HG03039 (cell line): ENCODE measurements around the gene DDX47.
"Not testable (repeated sequence)": the region's sequence is repeated elsewhere in the genome, so short reads cannot be mapped to it uniquely, and the experiment has no call there.

Experiments used
- ATAC-seq: cut with Tn5 transposase; IDR thresholded peaks from one replicate; pipeline ENCODE4 v1.9.1; 2021; ENCODE audit warnings: mild to moderate bottlenecking, moderate library complexity; ENCODE audit not compliant: unreplicated experiment

DDX47 gene

DNA sequence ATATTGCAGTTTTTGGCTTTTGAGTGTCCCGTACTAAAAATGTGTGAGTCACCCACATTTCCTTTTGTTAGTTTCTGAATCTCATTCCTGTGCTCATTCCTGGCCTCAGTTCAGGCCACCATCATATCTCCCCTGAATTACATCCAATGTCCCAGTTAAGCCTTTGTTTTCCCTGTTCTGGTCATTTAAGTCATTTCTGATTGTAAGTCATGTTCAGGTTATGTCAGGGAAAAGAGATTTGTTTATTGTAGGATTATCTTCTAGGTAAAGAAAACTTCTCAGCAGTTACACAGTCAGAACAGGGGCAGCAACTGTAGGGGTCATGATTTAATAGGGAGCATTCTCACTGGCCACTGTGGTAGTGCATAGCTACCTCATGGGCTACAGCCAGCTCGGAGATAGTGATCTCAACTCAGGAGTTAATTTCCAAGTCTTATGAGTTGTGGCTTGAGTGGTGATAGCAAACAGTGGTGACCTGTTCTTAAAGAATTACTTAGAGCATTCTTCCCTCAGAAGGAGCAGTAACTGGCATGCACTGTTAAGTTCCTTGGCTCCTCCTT lies 6.7 kb downstream of the DDX47 start:
- no peak for ATAC-seq

DNA sequence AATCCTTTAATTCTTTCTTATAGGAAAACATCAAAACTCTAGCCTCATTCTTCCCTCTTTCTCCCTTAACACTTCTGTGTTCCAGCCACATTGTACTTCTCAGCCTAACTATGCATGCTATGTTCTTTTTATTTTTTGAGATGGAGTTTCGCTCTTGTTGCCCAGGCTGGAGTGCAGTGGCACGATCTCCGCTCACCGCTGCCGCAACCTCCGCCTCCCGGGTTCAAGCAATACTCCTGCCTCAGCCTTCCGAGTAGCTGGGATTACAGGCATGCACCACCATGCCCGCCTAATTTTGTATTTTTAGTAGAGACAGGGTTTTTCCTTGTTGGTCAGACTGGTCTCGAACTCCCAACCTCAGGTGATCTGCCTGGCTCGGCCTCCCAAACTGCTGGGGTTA lies 7.2 kb downstream of the DDX47 start:
- ATAC-seq: not testable (repeated sequence)

DNA sequence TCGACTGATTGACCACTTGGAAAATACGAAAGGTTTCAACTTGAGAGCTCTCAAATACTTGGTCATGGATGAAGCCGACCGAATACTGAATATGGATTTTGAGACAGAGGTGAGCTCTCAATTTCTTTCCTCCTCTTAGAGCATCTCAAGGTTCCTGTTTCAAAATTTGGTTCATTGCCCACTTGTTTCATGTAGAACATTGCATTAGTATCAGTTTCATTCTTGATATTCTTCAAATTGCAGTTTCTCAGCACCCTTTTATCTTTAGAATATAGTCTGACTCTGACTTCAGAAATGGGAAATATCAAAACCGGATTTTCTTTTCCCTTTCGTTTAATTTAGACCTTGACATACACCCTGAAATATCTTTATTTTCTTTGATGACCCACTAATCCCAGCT lies 8.8 kb downstream of the DDX47 start:
- no peak for ATAC-seq

DNA sequence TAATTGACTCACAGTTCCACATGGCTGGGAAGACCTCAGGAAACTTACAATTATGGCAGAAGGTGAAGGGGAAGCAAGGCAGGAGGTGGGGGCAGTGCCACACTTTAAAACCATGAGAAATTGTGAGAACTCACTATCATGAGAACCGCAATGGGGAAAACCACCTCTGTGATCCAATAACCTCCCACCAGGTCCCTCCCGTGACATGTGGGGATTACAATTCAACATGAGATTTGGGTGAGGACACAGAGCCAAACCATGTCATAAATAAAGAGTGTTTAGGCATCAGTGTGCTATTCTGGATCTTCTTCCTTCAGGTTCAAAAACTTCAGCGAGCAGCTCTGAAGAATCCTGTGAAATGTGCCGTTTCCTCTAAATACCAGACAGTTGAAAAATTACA lies 9.7 kb downstream of the DDX47 start:
- no peak for ATAC-seq

DNA sequence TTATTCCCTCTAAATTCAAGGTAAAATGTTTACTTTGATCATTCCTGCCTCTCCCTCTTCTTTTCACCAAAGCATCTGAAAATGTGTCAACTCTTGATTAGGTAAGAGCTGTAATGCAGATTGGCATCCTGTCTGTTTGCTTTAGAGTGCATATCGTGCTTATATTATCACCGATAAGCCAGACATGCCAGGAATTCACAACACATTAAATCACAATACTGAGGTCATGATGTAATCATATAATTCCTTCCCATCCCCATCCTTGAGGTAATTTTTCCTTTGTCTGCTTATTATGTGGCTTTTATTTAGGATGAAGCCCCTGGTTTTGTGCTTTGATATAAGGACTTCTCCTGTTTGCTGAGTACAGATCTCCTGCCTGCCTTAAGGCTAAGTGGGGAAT lies 10.2 kb downstream of the DDX47 start:
- no peak for ATAC-seq

DNA sequence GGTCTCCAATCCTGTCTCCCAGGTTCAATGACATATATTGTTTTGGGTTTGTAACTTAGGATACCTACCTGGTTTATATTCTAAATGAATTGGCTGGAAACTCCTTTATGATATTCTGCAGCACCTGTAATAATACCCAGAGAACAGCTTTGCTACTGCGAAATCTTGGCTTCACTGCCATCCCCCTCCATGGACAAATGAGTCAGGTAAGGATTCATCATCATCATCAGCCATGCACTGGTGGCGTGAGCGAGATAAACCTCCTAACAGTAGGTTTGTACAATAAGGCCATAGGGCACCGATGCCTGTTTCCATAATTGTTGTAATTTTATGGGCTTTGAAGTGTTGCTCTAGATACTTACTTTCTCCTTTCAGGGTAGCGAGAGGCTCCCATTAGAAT lies 10.7 kb downstream of the DDX47 start:
- no peak for ATAC-seq

DNA sequence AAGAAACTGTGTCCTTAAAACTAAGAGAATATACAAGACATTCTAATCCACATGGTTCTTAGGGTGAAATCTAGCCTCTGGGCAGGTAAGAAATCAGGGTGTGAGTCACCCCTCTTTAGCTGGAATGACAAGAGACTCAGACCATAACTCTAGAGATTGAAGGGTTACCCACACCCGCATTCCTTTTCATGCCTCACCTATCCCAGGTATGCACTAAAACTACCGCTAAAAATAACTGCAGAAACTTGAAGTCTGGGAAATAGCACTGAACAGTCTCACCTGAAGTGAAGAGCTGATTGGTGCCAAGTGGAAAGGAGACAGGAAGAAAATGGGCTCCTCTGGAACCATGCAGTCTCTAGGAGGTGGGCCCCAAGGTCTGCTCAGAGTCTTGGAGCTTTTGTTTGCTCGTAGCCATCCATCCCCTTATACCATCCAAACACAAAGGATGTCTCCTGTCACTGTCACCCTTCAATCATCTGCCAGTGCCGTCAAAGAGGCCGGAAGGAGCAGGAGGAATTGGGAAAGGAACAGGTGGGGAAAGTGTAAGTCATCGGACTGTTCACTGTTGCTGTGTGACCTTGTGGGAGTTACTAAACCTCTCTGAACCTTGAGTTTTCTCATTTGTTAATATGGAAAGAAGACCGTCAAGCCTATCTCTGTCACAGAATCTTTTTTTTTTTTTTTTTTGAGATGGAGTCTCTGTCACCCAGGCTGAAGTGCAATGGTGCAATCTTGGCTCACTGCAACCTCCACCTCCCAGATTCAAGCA lies 22.4 kb downstream of the DDX47 start:
- ATAC-seq: no peak

DNA sequence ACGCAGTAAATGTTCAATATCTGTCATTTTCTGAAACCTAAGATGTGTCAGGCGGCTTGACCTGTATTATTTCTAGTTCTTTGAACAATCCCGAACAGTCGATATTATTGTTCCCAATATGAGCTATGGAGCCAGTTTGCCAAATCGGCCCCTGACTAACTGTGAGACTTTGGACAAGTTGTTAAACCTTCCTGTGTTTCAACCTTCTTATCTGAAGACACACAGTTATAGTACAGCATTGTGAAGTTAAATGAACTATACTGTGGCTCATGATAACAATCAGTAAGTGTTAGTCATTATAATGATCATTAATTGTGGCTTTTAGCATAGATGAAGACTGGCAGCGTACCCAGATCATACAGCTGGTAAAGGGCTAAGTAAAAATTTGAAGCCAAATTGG lies 23.4 kb downstream of the DDX47 start:
- no peak for ATAC-seq

DNA sequence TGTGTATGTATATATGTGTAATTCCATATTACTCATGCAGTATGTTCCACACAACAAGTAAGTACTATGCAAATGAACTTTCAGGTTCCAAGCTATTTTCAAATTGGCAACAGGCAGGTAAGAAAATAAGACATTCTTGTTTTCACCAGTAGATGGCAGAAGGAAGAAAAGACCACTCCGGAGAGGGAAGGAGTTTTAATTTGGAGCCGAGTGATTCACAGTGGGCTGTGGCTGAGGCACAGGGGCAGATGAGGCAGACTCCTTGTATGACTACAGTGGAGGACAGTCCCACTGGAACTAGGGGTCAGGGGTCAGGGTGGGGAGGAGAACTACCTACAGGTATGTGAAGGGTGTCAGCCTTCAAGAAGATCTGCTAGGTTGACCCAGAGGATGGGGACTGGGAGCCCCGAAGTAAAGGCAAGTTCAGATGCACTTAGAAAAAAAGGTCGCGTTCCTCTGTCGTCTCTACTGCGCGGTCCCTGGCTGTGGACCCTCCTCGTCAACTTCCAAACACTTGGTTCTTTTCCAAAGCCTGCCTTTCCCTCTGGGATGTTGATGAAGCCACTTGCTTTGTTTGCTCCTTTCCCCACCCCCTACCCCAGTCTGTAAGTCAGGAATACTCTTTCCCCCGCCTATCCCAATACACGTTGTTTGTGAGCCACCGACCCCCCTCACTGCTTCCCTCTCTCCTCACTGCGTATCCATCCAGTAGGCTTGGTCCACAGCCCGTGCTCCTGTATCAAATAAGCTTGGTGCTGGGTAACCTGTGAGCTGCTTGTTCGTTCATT lies 24.1 kb downstream of the DDX47 start:
- no peak for ATAC-seq

DNA sequence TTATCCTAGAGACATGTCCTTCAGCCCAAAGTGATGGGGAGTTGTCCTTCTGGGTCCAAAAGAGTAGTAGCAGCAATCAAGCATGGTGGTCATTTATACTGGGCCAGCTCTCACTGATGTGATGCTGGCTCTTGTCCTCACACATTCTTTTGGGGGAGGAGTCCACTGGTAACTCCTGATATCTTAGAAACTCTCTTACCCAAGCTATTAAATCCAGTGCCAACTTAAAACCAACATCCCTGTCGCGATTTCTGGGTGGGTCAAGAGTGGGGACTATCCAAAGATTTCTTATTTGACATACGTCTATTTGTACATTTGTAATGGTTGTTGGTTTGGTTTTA lies 24.6 kb downstream of the DDX47 start:
- ATAC-seq: no peak

DNA sequence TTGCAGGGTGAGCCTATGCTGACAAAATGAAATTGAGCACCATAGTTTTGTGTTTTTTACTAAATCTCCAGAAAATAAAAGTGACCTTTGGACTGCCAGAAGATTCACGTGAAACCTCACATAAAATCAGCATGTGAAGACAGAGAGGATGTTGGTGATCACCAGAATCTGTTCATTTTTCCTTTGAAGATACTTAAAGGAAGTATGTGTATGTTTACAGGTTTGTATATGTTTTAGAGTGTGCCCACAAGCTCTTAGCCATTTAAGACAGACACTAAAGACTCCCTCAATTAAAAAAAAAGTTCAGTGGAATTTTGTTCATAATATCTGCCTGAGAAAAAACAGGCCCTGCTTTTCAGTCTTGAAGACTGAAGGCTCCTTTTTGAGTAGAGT lies 25.9 kb downstream of the DDX47 start:
- ATAC-seq: no peak

DNA sequence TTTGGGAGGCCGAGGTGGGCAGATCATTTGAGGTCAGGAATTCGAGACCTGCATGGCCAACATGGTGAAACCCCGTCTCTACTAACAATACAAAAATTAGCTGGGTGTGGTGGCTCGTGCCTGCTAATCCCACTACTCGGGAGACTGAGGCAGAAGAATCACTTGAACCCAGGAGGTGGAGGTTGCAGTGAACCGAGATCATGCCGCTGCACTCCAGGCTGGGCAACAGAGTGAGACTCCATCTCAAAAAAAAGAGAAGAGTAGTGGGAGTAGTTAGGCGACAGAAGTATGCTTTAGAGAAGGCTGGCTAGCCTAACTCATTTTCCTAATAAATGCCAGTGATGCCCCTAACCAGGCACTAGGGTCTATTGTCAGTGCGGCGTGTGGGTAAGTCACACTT lies 26.3 kb downstream of the DDX47 start:
- not testable (repeated sequence) for ATAC-seq

DNA sequence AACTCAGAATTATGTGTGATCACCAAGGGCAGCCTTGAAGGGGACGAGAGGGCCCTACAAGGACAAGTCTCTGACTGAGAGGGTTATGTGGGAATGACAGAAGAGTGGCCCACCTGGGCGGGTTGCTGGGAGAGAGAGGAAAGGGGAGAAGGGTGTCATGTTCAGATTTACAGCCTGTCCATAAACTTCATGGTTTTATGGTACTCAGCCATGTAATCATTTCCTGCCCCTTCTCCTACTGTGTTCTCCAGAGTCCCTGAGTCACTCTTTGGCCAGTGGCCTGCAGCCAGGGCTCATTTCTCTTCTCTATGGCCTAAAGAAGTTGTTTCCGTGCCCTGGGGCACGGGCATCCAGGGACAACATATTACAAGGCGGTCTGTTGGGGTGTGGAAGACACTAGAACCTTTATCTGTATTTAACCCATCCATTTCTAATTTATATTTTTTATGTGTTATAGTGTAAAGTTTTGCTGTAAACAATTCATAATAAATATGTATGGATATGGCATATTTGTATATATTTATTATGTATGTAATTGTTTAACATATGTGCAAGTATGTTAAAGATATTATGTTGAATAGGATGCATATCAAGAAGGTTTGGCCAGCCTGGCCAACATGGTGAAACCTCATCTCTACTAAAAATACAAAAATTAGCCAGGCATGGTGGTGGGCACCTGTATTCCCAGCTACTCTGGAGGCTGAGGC lies 26.9 kb downstream of the DDX47 start:
- ATAC-seq: no peak

DNA sequence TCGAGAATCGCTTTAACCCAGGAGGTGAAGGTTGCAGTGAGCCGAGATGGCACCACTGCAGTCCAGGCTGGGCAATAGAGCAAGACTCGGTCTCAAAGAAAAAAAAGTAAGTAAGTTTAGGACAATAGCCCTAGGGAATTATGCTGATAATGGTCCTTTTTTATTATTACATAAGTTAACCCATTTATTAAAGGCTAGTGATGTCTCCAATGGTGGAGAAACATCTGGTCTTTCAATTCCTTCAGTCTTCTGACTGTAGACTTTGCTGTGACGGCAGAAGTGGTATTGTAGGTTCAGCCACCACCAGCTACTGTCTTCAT lies 27.4 kb downstream of the DDX47 start:
- no peak for ATAC-seq

DNA sequence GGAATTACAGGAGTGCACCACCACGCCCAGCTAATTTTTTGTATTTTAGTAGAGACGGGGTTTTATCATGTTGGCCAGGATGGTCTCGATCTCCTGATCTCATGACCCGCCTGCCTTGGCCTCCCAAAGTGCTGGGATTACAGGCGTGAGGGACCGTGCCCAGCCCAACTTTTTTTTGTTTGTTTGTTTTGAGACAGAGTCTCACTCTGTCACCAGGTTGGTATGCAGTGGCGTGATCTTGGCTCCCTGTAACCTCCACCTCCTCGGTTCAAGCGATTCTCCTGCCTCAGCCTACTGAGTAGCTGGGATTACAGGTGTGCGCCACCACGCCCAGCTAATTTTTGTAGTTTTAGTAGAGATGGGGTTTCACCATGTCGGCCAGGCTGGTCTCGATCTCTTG lies 28.3 kb downstream of the DDX47 start:
- ATAC-seq: not testable (repeated sequence)

DNA sequence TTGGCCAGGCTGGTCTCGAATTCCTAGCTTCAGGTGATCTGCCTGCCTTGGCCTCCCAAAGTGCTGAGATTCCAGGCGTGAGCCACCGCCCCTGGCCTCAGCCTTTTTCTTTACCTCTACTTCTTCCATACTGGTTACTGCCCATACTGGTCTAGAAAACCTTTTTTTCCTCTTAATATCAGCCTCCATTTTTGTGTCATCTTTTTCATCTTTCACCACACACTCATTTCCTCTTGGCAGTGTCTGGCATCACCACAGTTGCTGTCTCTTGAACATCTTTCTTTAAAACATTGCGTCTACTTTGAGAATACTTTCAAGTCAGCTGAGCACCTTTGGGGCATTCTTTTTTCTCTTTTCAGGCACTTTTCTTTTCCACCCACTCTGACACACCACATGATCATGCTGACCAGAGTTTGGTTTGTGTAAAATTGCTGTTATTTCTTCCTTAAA lies 32.7 kb downstream of the DDX47 start:
- ATAC-seq: no peak

DNA sequence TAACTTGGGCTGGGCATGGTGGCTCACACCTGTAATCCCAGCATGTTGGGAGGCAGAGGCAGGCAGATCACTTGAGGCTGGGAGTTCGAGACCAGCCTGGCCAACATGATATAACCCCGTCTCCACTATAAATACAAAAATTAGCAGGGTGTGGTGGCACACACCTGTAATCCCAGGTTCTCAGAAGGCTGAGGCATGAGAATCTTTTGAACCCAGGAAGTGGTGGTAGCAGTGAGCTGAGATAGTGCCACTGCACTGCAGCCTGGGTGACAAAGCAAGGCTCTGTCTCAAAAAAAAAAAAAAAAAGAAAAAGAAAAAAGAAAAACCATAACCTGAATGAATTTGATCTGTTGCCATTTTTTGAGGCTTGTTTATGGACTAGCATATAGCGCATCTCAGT lies 33.6 kb downstream of the DDX47 start:
- not testable (repeated sequence) for ATAC-seq

DNA sequence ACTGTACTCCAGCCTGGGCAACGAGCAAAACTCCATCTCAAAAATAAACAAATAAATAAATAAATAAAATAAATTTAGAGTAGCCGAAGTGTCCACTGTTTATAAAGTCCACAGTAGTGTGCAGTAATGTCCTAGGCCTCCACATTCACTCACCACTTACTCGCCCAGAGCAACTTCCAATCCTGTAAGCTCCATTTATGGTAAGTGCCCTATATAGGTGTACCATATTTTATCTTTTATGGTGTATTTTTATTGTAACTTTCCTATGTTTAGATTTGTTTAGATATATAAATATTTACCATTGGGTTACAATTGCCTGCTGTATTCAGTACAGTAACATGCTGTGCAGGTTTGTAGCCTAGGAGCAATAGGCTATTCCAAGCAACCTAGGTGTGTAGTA lies 40.3 kb downstream of the DDX47 start:
- no peak for ATAC-seq

DNA sequence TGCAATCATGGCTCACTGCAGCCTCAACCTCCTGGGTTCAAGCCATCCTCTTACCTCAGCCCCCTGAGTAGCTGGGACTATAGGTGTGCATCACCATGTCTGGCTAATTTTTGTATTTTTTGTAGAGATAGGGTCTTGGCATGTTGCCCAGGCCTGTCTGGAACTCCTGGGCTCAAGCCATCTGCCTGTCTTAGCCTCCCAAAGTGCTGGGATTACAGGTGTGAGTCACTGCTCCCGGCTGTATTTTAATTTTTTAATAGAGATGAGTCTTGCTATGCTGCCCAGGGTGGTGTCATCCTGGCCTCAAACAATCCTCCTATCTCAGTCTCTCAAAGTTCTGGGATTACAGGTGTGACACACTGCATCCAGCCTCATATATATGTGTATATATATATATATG lies 46.5 kb downstream of the DDX47 start:
- no peak for ATAC-seq

DNA sequence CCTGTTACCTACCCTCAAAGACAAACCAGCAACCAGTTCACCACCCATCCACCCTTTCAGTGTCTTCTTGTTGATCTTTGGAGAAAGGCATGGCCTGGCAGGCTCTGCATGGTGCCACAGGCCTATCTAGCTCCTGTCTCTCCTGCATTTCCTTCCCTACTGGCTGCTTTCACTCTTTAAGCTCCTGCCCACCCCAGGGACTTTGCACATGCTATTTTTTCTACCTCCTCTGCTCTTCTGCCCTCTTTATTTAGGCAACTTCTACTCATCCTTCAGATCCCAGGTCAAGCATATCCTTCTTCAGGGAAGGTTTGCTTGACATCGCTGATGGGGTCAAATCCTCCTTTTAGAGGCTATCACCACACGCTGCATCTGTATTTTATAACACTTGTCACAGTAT lies 51.1 kb downstream of the DDX47 start:
- ATAC-seq: no peak

DNA sequence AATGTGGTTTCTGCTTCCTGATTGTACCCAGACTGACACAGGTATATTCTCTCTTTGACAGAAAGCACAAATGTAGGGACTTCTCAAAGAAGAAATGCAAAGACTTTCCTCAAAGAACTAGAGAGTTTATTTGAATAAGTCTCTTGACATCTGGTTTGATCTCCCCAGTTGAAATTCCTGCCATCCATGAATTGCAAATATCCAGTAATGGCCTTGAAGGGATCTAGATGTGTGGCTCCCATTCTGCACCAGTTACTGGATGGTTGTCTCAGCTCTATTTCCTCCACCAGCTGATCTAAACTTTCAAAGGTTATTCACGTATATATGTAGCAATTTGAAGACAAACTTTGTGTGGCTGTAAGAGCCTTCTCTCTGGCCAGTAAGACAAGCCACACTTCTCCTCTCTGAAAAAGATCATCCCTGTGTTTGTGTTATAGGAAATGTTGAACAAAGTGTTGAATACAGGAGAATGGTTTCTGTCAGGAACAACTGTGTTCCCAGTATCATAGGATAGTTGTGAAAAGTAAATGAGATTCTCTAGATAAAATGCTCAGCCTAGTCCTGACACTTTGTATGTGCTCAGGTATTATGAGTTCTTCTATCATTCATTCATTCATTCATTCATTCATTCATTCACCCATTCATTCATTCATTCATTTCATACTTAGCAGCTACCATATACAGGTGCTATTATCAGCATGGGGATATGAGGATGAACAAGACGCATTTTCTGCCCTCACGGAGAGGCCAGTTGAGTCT lies 55.5 kb downstream of the DDX47 start:
- no peak for ATAC-seq
